H1 (cell line): ENCODE data around the gene SYNDIG1. TPM values are rescaled to one million over a fixed set of nuclear protein-coding genes. Genes with fewer than 3 reads are reported as not detected.

Source experiments
- ASH2L ChIP-seq: fragments of 200-600, 300-600 bp; sonication (generic); IDR thresholded peaks from one replicate; pipeline ENCODE4 v1.7.1; 2017; ENCODE audit warnings: low read length
- ATF2 ChIP-seq: IDR thresholded peaks from 2 replicates; pipeline ENCODE4 v1.6.1; 2012; ENCODE audit warnings: low read length, inconsistent platforms
- BRCA1 ChIP-seq: IDR thresholded peaks from 2 replicates; pipeline ENCODE4 v1.6.1; 2012; ENCODE audit warnings: low read depth, low read length, improper control_type of control experiment
- CHD7 ChIP-seq: fragments of 300-600 bp; sonication (generic); IDR thresholded peaks from 2 replicates; pipeline ENCODE4 v1.7.1; 2012; ENCODE audit warnings: low read length, moderate library complexity, mild to moderate bottlenecking, inconsistent platforms; ENCODE audit not compliant: insufficient replicate concordance
- CREB1 ChIP-seq: IDR thresholded peaks from 2 replicates; pipeline ENCODE4 v1.6.1; 2012; ENCODE audit warnings: inconsistent platforms
- EGR1 ChIP-seq: IDR thresholded peaks from 2 replicates; pipeline ENCODE4 v1.6.1; 2011; ENCODE audit warnings: low read depth, low read length, borderline replicate concordance
- RAD21 ChIP-seq, 2 experiments: IDR thresholded peaks in 1 of 2; conservative IDR thresholded peaks in 1 of 2; 2 replicates each; pipeline ENCODE4 v1.6.1; 2011; ENCODE audit warnings: low read depth in 2 of 2, low read length in 2 of 2, improper control_type of control experiment in 1 of 2, inconsistent platforms in 1 of 2, mild to moderate bottlenecking in 1 of 2, moderate library complexity in 1 of 2
- SAP30 ChIP-seq: fragments of 300-600 bp; sonication (generic); IDR thresholded peaks from 2 replicates; pipeline ENCODE4 v1.7.1; 2012; ENCODE audit warnings: low read length, moderate library complexity, mild to moderate bottlenecking, inconsistent platforms; ENCODE audit not compliant: insufficient read depth, insufficient replicate concordance
- SIRT6 ChIP-seq: IDR thresholded peaks from one replicate; pipeline ENCODE4 v1.7.1; 2012; ENCODE audit warnings: low read length, inconsistent platforms
- SP1 ChIP-seq: IDR thresholded peaks from 2 replicates; pipeline ENCODE4 v1.6.1; 2011; ENCODE audit warnings: low read depth, low read length
- TAF7 ChIP-seq: optimal IDR thresholded peaks from 2 replicates; pipeline ENCODE3; 2011; ENCODE audit warnings: low read depth, mild to moderate bottlenecking, inconsistent platforms, low read length, moderate library complexity, borderline replicate concordance
- polyA plus RNA-seq, 7 experiments: library from polyadenylated mRNA; depleted of rRNA in 3 of 7; stranded (reverse) in 5 of 7; unstranded in 2 of 7; fragments of >200 nt in 5 of 7; fragments of 200-250 nt in 2 of 7; gene quantifications; 1 replicate in 5 of 7; 2 replicates in 1 of 7; 4 replicates in 1 of 7; pipeline versions ENCODE4 v1.2.1 to v1.2.3, GENCODE V29; 2011 to 2013; ENCODE audit warnings: missing spikeins in 2 of 7, mixed read lengths in 2 of 7
- total RNA-seq: library from RNA; stranded (reverse); fragmentation: NEBNext Ultra II Directional; extraction: Animal tissue kit (Norgen Biotek cat#: 25700); gene quantifications from 2 replicates; pipeline ENCODE4 v1.2.1, GENCODE V29; 2021

SYNDIG1 gene
- total and polyA plus RNA-seq, 2 of the 8 experiments (the other 6 are each of a cell fraction or from before 2014, with no cell fraction given): 6.5 to 7.8 TPM

GRCh38 chr20:24647713-24648112 is 178.3 kb downstream of the SYNDIG1 start (continued):
- TF ChIP-seq CHD7: no peak
- no peak for TF ChIP-seq EGR1
- no peak for TF ChIP-seq BRCA1
- no peak for TF ChIP-seq RAD21 (IDR thresholded peaks at IDR 0.05 in 1 of 2, conservative IDR thresholded peaks at IDR 0.05 in 1 of 2; ENCODE audit: low read depth in 2 of 2, low read length in 2 of 2)
- no peak for TF ChIP-seq SAP30
- TF ChIP-seq SP1: no peak
- TF ChIP-seq ASH2L: no peak
- no peak for TF ChIP-seq CREB1
- TF ChIP-seq ATF2: no peak
- TF ChIP-seq SIRT6: no peak
- no peak for TF ChIP-seq TAF7
